GM19351 (cell line): ENCODE results near the gene ZNF467.

Source experiments
- ATAC-seq: cut with Tn5 transposase; IDR thresholded peaks from one replicate; pipeline ENCODE4 v1.9.1; 2021; ENCODE audit warnings: mild to moderate bottlenecking, moderate library complexity; ENCODE audit not compliant: unreplicated experiment

Gene ZNF467

GRCh38 chr7:149729983-149730801, 43.2 kb downstream of the ZNF467 start:
- ATAC-seq = no peak

GRCh38 chr7:149729586-149729982, 43.8 kb downstream of the ZNF467 start:
- no peak for ATAC-seq

GRCh38 chr7:149728491-149729375, 44.7 kb downstream of the ZNF467 start:
- no peak for ATAC-seq

GRCh38 chr7:149727899-149728476, 45.4 kb downstream of the ZNF467 start:
- no peak for ATAC-seq

- no peak for ATAC-seq
Observed at GRCh38 chr7:149727053-149727898, 46.1 kb downstream of the ZNF467 start.

GRCh38 chr7:149725916-149726315, 47.5 kb downstream of the ZNF467 start:
- ATAC-seq = no peak

GRCh38 chr7:149725426-149725821, 48.0 kb downstream of the ZNF467 start:
- ATAC-seq = no peak

GRCh38 chr7:149724661-149725425, 48.5 kb downstream of the ZNF467 start:
- no peak for ATAC-seq

- no peak for ATAC-seq
Observed at GRCh38 chr7:149723795-149724495, 49.4 kb downstream of the ZNF467 start.

GRCh38 chr7:149723082-149723767, 50.2 kb downstream of the ZNF467 start:
- ATAC-seq = no peak

GRCh38 chr7:149722356-149722957, 50.9 kb downstream of the ZNF467 start:
- no peak for ATAC-seq

GRCh38 chr7:149721084-149721601, 52.2 kb downstream of the ZNF467 start:
- ATAC-seq = no peak

GRCh38 chr7:149720372-149721083, 52.9 kb downstream of the ZNF467 start:
- ATAC-seq = no peak

- peak; percentile 53 for ATAC-seq
Observed at GRCh38 chr7:149719912-149720335, 53.5 kb downstream of the ZNF467 start.

GRCh38 chr7:149719050-149719899, 54.1 kb downstream of the ZNF467 start:
- ATAC-seq = no peak

- ATAC-seq = no peak
Observed at GRCh38 chr7:149718730-149719049, 54.7 kb downstream of the ZNF467 start.

GRCh38 chr7:149717481-149717880, 55.9 kb downstream of the ZNF467 start:
- no peak for ATAC-seq
